CD4-positive, alpha-beta T cell (primary cell): ENCODE data around the gene PARP16. TPM values are rescaled to one million over a fixed set of nuclear protein-coding genes. Genes with fewer than 3 reads are reported as not detected.

Experiments used
- ATAC-seq: fragments of 200-7000 bp; cut with Tn5 transposase; one replicate; pipeline ENCODE4 v1.10.0; 2022; ENCODE audit warnings: mild to moderate bottlenecking; ENCODE audit not compliant: poor library complexity
- CTCF ChIA-PET: fragments of 350-600 bp; sonication (Branson Sonifier 250); formaldehyde crosslinking; loops from one replicate; lab custom pipeline; 2021; ENCODE audit warnings: antibody characterized with exemption, inconsistent platforms; lab: Charles Lee
- POLR2A ChIA-PET: fragments of 350-600 bp; sonication (Branson Sonifier 250); formaldehyde crosslinking; loops from one replicate; lab custom pipeline; 2021; ENCODE audit warnings: antibody characterized with exemption, inconsistent platforms; lab: Charles Lee
- DNase-seq, 14 experiments: peaks; one replicate each; pipeline ENCODE4 v3.0.0-alpha.2; 2013 to 2020; ENCODE audit warnings: mixed read lengths in 2 of 14
- H3K27ac ChIP-seq, 2 donors: one replicate each; pipeline versions ENCODE4 v1.5.1 to v1.7.0; 2013; ENCODE audit warnings: low read length in 2 of 2, low read depth in 1 of 2, mild to moderate bottlenecking in 1 of 2
- H3K27me3 ChIP-seq, 2 experiments: 1 replicate in 1 of 2; 2 replicates in 1 of 2; pipeline versions ENCODE4 v1.6.1 to v1.7.0; 2013; ENCODE audit warnings: low read length in 2 of 2, control low read depth in 1 of 2, mild to moderate bottlenecking in 1 of 2, moderate library complexity in 1 of 2; ENCODE audit not compliant: insufficient read depth in 2 of 2, control insufficient read depth in 1 of 2
- H3K36me3 ChIP-seq: one replicate; pipeline ENCODE4 v1.6.1; 2013; ENCODE audit warnings: low read length, control low read depth; ENCODE audit not compliant: insufficient read depth
- H3K4me1 ChIP-seq: one replicate; pipeline ENCODE4 v1.6.1; 2013; ENCODE audit warnings: low read length, control low read depth; ENCODE audit not compliant: insufficient read depth
- H3K4me3 ChIP-seq: one replicate; pipeline ENCODE4 v1.5.1; 2013; ENCODE audit warnings: mild to moderate bottlenecking, low read length, moderate library complexity
- H3K9me3 ChIP-seq, 2 experiments: 1 replicate in 1 of 2; 2 replicates in 1 of 2; pipeline versions ENCODE4 v1.6.1 to v1.7.0; 2013; ENCODE audit warnings: low read length in 2 of 2, mild to moderate bottlenecking in 2 of 2, control low read depth in 1 of 2, moderate library complexity in 1 of 2; ENCODE audit not compliant: control insufficient read depth in 1 of 2, insufficient read depth in 1 of 2
- H3K27ac Mint-ChIP-seq: one replicate; pipeline ENCODE4 v1.8.0; 2020; ENCODE audit warnings: mixed read lengths
- H3K27me3 Mint-ChIP-seq: one replicate; pipeline ENCODE4 v1.8.0; 2021; ENCODE audit warnings: mixed read lengths
- H3K36me3 Mint-ChIP-seq: one replicate; pipeline ENCODE4 v1.8.0; 2021; ENCODE audit warnings: low read depth, mixed read lengths
- H3K4me1 Mint-ChIP-seq: one replicate; pipeline ENCODE4 v1.8.0; 2021; ENCODE audit warnings: low read depth, mixed read lengths
- H3K4me3 Mint-ChIP-seq: one replicate; pipeline ENCODE4 v1.8.0; 2020; ENCODE audit warnings: mild to moderate bottlenecking, mixed read lengths
- H3K9me3 Mint-ChIP-seq: one replicate; pipeline ENCODE4 v1.8.0; 2020; ENCODE audit warnings: mixed read lengths
- intact Hi-C, 2 experiments: fragments of 100-400 bp; cut with DNase I in 1 of 2; cut with micrococcal nuclease in 1 of 2; formaldehyde crosslinking; loops; one replicate each; pipeline versions ENCODE4 v1.15.1 to v1.9.0; 2023 to 2025; cut with DNase I, micrococcal nuclease
- total RNA-seq, 174 experiments: library from RNA in 2 of 174; stranded (reverse) in 2 of 174; gene quantifications; one replicate each; pipeline ENCODE4 v1.2.3 and lab custom pipeline; 2021 to 2026
- TF ChIP-seq, protein P1 (sequence below): fragments of 200-600 bp; IDR thresholded peaks from one replicate; pipeline ENCODE4 v1.8.0; 2022; ENCODE audit warnings: antibody characterized with exemption, mild to moderate bottlenecking

The PARP16 gene
- total RNA-seq, 2 experiments from 2014 or later, result 11.3 to 12.9 TPM

- intact Hi-C loops, result no loop called here
- POLR2A ChIA-PET, result no interaction called here
- no peaks in the 10 kb centered on the region for H3K36me3 ChIP-seq
- H3K4me3 Mint-ChIP-seq, result no peak overlapping the region
- no peaks in the 10 kb centered on the region for H3K4me1 Mint-ChIP-seq
- H3K9me3 Mint-ChIP-seq, result no peaks in the 10 kb centered on the region
- no peaks in the 10 kb centered on the region for H3K27me3 Mint-ChIP-seq
- no peak for ATAC-seq
- H3K4me1 ChIP-seq, result no peaks in the 10 kb centered on the region
- no peaks in the 10 kb centered on the region for H3K27me3 ChIP-seq
- CTCF ChIA-PET, result interaction anchor here (1.6 kb wide), 1 partner anchor 86 kb away, joined by 4 read pairs; no protein-coding TSS in a partner anchor
- H3K27ac ChIP-seq, result no peak overlapping the region
- no peaks in the 10 kb centered on the region for H3K36me3 Mint-ChIP-seq
- no peak overlapping the region for H3K27ac Mint-ChIP-seq
- TF ChIP-seq, protein P1, sequence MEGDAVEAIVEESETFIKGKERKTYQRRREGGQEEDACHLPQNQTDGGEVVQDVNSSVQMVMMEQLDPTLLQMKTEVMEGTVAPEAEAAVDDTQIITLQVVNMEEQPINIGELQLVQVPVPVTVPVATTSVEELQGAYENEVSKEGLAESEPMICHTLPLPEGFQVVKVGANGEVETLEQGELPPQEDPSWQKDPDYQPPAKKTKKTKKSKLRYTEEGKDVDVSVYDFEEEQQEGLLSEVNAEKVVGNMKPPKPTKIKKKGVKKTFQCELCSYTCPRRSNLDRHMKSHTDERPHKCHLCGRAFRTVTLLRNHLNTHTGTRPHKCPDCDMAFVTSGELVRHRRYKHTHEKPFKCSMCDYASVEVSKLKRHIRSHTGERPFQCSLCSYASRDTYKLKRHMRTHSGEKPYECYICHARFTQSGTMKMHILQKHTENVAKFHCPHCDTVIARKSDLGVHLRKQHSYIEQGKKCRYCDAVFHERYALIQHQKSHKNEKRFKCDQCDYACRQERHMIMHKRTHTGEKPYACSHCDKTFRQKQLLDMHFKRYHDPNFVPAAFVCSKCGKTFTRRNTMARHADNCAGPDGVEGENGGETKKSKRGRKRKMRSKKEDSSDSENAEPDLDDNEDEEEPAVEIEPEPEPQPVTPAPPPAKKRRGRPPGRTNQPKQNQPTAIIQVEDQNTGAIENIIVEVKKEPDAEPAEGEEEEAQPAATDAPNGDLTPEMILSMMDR, result no peak
- H3K4me3 ChIP-seq, result no peak overlapping the region
- DNase-seq, result no peak
- no peaks in the 10 kb centered on the region for H3K9me3 ChIP-seq
These were observed 75.2 kb downstream of the PARP16 start for GRCh38 chr15:65211482-65211982.

DNA sequence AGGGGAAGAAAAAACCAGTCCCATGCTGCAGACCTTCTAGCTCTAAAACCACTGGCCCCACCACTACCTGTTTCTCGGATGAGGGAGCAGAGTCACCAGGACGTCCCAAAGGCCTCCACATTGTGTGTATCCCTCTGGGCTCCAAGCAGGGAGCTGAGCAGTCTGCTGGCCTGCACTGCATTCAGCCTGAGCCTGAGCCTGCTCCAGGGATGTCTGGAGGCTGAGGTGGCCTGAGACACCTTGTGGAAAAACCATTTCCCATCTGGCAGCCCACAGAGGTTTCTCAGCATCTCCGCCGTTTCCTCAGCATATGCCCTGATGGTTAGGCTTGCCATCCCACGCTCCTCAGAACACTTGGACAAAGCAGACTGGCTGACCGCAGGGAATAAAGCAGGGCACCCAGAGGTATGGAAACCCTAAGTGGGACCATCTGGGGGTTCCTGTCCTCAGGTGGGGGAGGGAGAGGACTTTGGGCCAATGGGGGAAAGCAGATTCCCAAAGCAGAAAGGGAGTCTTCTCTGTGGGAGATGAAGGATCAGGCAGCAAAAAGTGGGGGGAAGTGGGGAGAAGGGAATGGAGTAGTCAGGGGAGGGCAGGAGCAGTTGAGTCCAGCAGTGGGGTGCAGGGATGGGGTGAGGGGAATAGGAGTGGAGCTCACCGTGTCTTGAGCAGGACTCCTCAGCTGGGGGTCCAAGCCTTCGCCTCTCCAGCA is 75.8 kb downstream of the PARP16 start, which contains the start of gene CILP:
Gene CILP (minus strand): TSS at position 704 of the 712 bp plus-strand sequence. CDS start 1,718 bp downstream, outside the sequence.
- Mint-ChIP-seq H3K36me3 (no peaks in the 10 kb centered on the region), H3K27me3 (no peaks in the 10 kb centered on the region), H3K27ac (no peak within 1 kb of the TSS), H3K9me3 (no peaks in the 10 kb centered on the region), H3K4me3 (no peak within 1 kb of the TSS), H3K4me1 (no peaks in the 10 kb centered on the region)
- no peaks in the 10 kb centered on the region for H3K4me1 ChIP-seq
- H3K27ac ChIP-seq, result no peak within 1 kb of the TSS
- CTCF ChIA-PET, result no interaction called here
- intact Hi-C loops, result no loop called here
- H3K36me3 ChIP-seq, result no peaks in the 10 kb centered on the region
- no peaks in the 10 kb centered on the region for H3K27me3 ChIP-seq
- ATAC-seq (no peak), DNase-seq (no peak)
- TF ChIP-seq, protein P1, result no peak
- H3K4me3 ChIP-seq, result no peak within 1 kb of the TSS
- POLR2A ChIA-PET, result interaction anchor here (0.7 kb wide), 1 partner anchor 77 kb away, joined by 3 read pairs; no protein-coding TSS in a partner anchor
- no peaks in the 10 kb centered on the region for H3K9me3 ChIP-seq

- ChIA-PET CTCF (no interaction called here), POLR2A (interaction anchor here (0.7 kb wide), 1 partner anchor 76 kb away, joined by 3 read pairs; no protein-coding TSS in a partner anchor)
- Mint-ChIP-seq H3K4me1 (no peaks in the 10 kb centered on the region), H3K27ac (no peak overlapping the region), H3K27me3 (no peaks in the 10 kb centered on the region), H3K4me3 (no peak overlapping the region), H3K36me3 (no peaks in the 10 kb centered on the region), H3K9me3 (no peaks in the 10 kb centered on the region)
- Histone ChIP-seq H3K36me3 (no peaks in the 10 kb centered on the region), H3K4me3 (no peak overlapping the region), H3K9me3 (no peaks in the 10 kb centered on the region), H3K27me3 (no peaks in the 10 kb centered on the region), H3K27ac (no peak overlapping the region), H3K4me1 (no peaks in the 10 kb centered on the region)
- TF ChIP-seq, protein P1, result no peak
- intact Hi-C loops, result no loop called here
- ATAC-seq (no peak), DNase-seq (no peak)
These were observed 76.7 kb downstream of the PARP16 start for GRCh38 chr15:65209701-65210643.
